HepG2 (cell line): ENCODE measurements around the gene MATR3. TPM values are rescaled to one million over a fixed set of nuclear protein-coding genes. Genes with fewer than 3 reads are reported as not detected.

Source experiments
- AGO2 ChIP-seq: fragments of 200-400 bp; formaldehyde crosslinking; optimal IDR thresholded peaks from 2 replicates; pipeline ENCODE3; 2017; ENCODE audit warnings: mild to moderate bottlenecking, low read depth, low read length, moderate library complexity
- EHMT2 ChIP-seq: fragments of 200-600 bp; sonication (generic); IDR thresholded peaks from 2 replicates; pipeline ENCODE4 v1.7.0; 2017; ENCODE audit warnings: antibody characterized with exemption, low read depth, low read length, borderline replicate concordance
- FOXC1 ChIP-seq: sonication (generic); formaldehyde crosslinking; IDR thresholded peaks from 2 replicates; pipeline ENCODE4 v1.8.0; 2022; ENCODE audit warnings: mild to moderate bottlenecking, missing genetic modification reagents, borderline replicate concordance
- GPN1 ChIP-seq: sonication (generic); formaldehyde crosslinking; IDR thresholded peaks from 2 replicates; pipeline ENCODE4 v1.5.1; 2020; ENCODE audit warnings: missing genetic modification reagents, borderline replicate concordance
- KDM4B ChIP-seq: sonication (generic); formaldehyde crosslinking; IDR thresholded peaks from 2 replicates; pipeline ENCODE4 v1.4.0; 2020; ENCODE audit warnings: missing genetic modification reagents
- MAF1 ChIP-seq: sonication (generic); formaldehyde crosslinking; IDR thresholded peaks from 2 replicates; pipeline ENCODE4 v1.5.0; 2020; ENCODE audit warnings: missing genetic modification reagents, borderline replicate concordance
- MIER2 ChIP-seq: IDR thresholded peaks from 2 replicates; pipeline ENCODE4 v1.6.1; 2016; ENCODE audit warnings: missing biosample characterization, missing genetic modification reagents
- PLRG1 ChIP-seq: fragments of 450-650 bp; conservative IDR thresholded peaks from 2 replicates; pipeline ENCODE4 v1.6.1; 2016
- RAD51 ChIP-seq: fragments of 450-650 bp; IDR thresholded peaks from 2 replicates; pipeline ENCODE4 v1.6.1; 2016; ENCODE audit warnings: borderline replicate concordance
- REL ChIP-seq: sonication (generic); formaldehyde crosslinking; conservative IDR thresholded peaks from 2 replicates; pipeline ENCODE4 v1.8.0; 2022; ENCODE audit warnings: mild to moderate bottlenecking, missing genetic modification reagents, moderate library complexity
- SNAI1 ChIP-seq: sonication (generic); formaldehyde crosslinking; IDR thresholded peaks from 2 replicates; pipeline ENCODE4 v1.5.0; 2020; ENCODE audit warnings: mild to moderate bottlenecking, missing genetic modification reagents, borderline replicate concordance
- SOX13 ChIP-seq, 3 experiments: fragments of 450-650 bp in 1 of 3; sonication (generic) in 1 of 3; formaldehyde crosslinking in 1 of 3; IDR thresholded peaks in 2 of 3; conservative IDR thresholded peaks in 1 of 3; 2 replicates each; pipeline versions ENCODE4 v1.5.0 to v1.6.1; 2016 to 2020; ENCODE audit warnings: antibody characterized with exemption in 1 of 3, mild to moderate bottlenecking in 1 of 3, missing compliant biosample characterization in 1 of 3, missing genetic modification reagents in 1 of 3, moderate library complexity in 1 of 3
- SUZ12 ChIP-seq: fragments of 150-350 bp; IDR thresholded peaks from 2 replicates; pipeline ENCODE4 v1.6.1; 2014; ENCODE audit warnings: low read depth, low read length
- TP53 ChIP-seq: sonication (generic); formaldehyde crosslinking; conservative IDR thresholded peaks from 2 replicates; pipeline ENCODE4 v1.4.0; 2020; ENCODE audit warnings: missing genetic modification reagents
- TRIM24 ChIP-seq: sonication (generic); formaldehyde crosslinking; IDR thresholded peaks from 2 replicates; pipeline ENCODE4 v1.8.0; 2022; ENCODE audit warnings: mild to moderate bottlenecking, missing genetic modification reagents
- ZC3H4 ChIP-seq: sonication (generic); formaldehyde crosslinking; IDR thresholded peaks from 2 replicates; pipeline ENCODE4 v1.4.0; 2020; ENCODE audit warnings: missing genetic modification reagents, borderline replicate concordance
- ZFAT ChIP-seq: sonication (generic); formaldehyde crosslinking; conservative IDR thresholded peaks from 2 replicates; pipeline ENCODE4 v1.8.1; 2023; ENCODE audit warnings: missing genetic modification reagents, inconsistent platforms
- ZNF160 ChIP-seq: sonication (generic); formaldehyde crosslinking; IDR thresholded peaks from 2 replicates; pipeline ENCODE4 v1.8.0; 2022; ENCODE audit warnings: mild to moderate bottlenecking, inconsistent platforms, missing genetic modification reagents
- ZNF17 ChIP-seq: sonication (generic); formaldehyde crosslinking; IDR thresholded peaks from 2 replicates; pipeline ENCODE4 v1.5.0; 2020; ENCODE audit warnings: mild to moderate bottlenecking, missing genetic modification reagents
- ZNF646 ChIP-seq: sonication (generic); formaldehyde crosslinking; IDR thresholded peaks from 2 replicates; pipeline ENCODE4 v1.9.0; 2021; ENCODE audit warnings: mild to moderate bottlenecking, missing genetic modification reagents
- ZNF678 ChIP-seq: sonication (generic); formaldehyde crosslinking; IDR thresholded peaks from 2 replicates; pipeline ENCODE4 v1.4.0; 2020; ENCODE audit warnings: mild to moderate bottlenecking, missing genetic modification reagents
- ZNF710 ChIP-seq: sonication (generic); formaldehyde crosslinking; IDR thresholded peaks from 2 replicates; pipeline ENCODE4 v1.5.0; 2020; ENCODE audit warnings: mild to moderate bottlenecking, missing genetic modification reagents, borderline replicate concordance
- polyA plus RNA-seq, 8 experiments: library from polyadenylated mRNA; depleted of rRNA in 3 of 8; stranded (reverse) in 7 of 8; unstranded in 1 of 8; fragments of >200 nt; fragmentation: Illumina TruSeq in 4 of 8; extraction: Trizol in 4 of 8; gene quantifications; 2 replicates each; pipeline versions ENCODE4 v1.2.1 to v1.2.3, GENCODE V29; 2011 to 2016; ENCODE audit warnings: low read depth in 4 of 8, missing spikeins in 1 of 8, mixed read lengths in 1 of 8; ENCODE audit not compliant: insufficient read depth in 1 of 8
- total RNA-seq, 5 experiments: library from RNA; depleted of rRNA; stranded (reverse); fragments of >200 nt; fragmentation: Illumina TruSeq; extraction: Trizol; gene quantifications; 2 replicates each; pipeline ENCODE4 v1.2.3, GENCODE V29; 2016; ENCODE audit warnings: low read depth in 1 of 5

The MATR3 gene
- total and polyA plus RNA-seq, 2 of the 13 experiments (the other 11 are each of a cell fraction or from before 2014, with no cell fraction given), result 94.2 to 341 TPM

GRCh38 chr5:139341689-139342422 lies 48.3 kb downstream of the MATR3 start, which contains the start of gene PAIP2 (continued):
- TF ChIP-seq SNAI1 (CRISPR knock-in tag) (peak; percentile 93; the same call in 1 of the 2 replicates), ZNF160 (peak; percentile 78; the same call in 1 of the 2 replicates), SOX13 (IDR thresholded peaks at IDR 0.05) (peak; percentile 71; the same call in 1 of the 2 replicates), SOX13 (CRISPR knock-in tag; conservative IDR thresholded peaks at IDR 0.05 in 1 of 2, IDR thresholded peaks at IDR 0.05 in 1 of 2) (peak in 1 of 2 experiments; percentile 90; a peak in 2 of 4 replicates), REL (no peak; the same call in 1 of the 2 replicates), ZFAT (CRISPR knock-in tag) (no peak), MAF1 (CRISPR knock-in tag) (peak; percentile 79; the same call in 1 of the 2 replicates), ZNF17 (CRISPR knock-in tag) (no peak), ZC3H4 (no peak), ZNF646 (no peak), FOXC1 (CRISPR knock-in tag) (no peak), GPN1 (no peak; the same call in 1 of the 2 replicates), PLRG1 (no peak), TRIM24 (CRISPR knock-in tag) (peak; percentile 42; the same call in 1 of the 2 replicates), SUZ12 (no peak), RAD51 (no peak), EHMT2 (no peak), MIER2 (CRISPR knock-in tag) (no peak), AGO2 (peak; percentile 90), TP53 (CRISPR knock-in tag) (no peak), ZNF678 (no peak; the same call in 1 of the 2 replicates), ZNF710 (CRISPR knock-in tag) (peak; percentile 94; the same call in 1 of the 2 replicates), KDM4B (CRISPR knock-in tag) (peak; percentile 84)
